Inflammatory macrophage treated with lipopolysaccharide for 4 hours (primary cell): ENCODE measurements around the gene UBE2E2.
A peak's percentile ranks its signal among the peaks of the same experiment; 100 is the strongest.
"Not testable (repeated sequence)": the region's sequence is repeated elsewhere in the genome, so short reads cannot be mapped to it uniquely, and the experiment has no call there.

ENCODE experiments used
- DNase-seq: peaks from one replicate; pipeline ENCODE4 v3.0.0-alpha.2; 2020

The UBE2E2 gene

GRCh38 chr3:23331141-23331935 lies 128.2 kb downstream of the UBE2E2 start:
- peak; percentile 60 for DNase-seq

- no peak for DNase-seq
These were observed 130.5 kb downstream of the UBE2E2 start for GRCh38 chr3:23333633-23334032.

GRCh38 chr3:23336853-23337252 lies 133.7 kb downstream of the UBE2E2 start:
- DNase-seq: not testable (repeated sequence)

GRCh38 chr3:23341147-23341838 lies 138.2 kb downstream of the UBE2E2 start:
- peak; percentile 28 for DNase-seq

GRCh38 chr3:23342343-23342742 lies 139.2 kb downstream of the UBE2E2 start:
- no peak for DNase-seq

GRCh38 chr3:23343509-23343908 lies 140.4 kb downstream of the UBE2E2 start:
- DNase-seq: no peak

- DNase-seq: no peak
These were observed 141.8 kb downstream of the UBE2E2 start for GRCh38 chr3:23344886-23345285.

- not testable (repeated sequence) for DNase-seq
These were observed 146.3 kb downstream of the UBE2E2 start for GRCh38 chr3:23349444-23349843.

GRCh38 chr3:23356169-23356568 lies 153.0 kb downstream of the UBE2E2 start:
- no peak for DNase-seq

- no peak for DNase-seq
These were observed 153.8 kb downstream of the UBE2E2 start for GRCh38 chr3:23356923-23357322.

- DNase-seq: no peak
These were observed 156.0 kb downstream of the UBE2E2 start for GRCh38 chr3:23359116-23359515.

- DNase-seq: no peak
These were observed 161.9 kb downstream of the UBE2E2 start for GRCh38 chr3:23365066-23365465.

- no peak for DNase-seq
These were observed 165.6 kb downstream of the UBE2E2 start for GRCh38 chr3:23368731-23369130.

GRCh38 chr3:23372285-23372684 lies 169.2 kb downstream of the UBE2E2 start:
- DNase-seq: peak; percentile 25

GRCh38 chr3:23376516-23377248 lies 173.6 kb downstream of the UBE2E2 start:
- DNase-seq: no peak

GRCh38 chr3:23377928-23378672 lies 175.0 kb downstream of the UBE2E2 start:
- peak; percentile 12 for DNase-seq

GRCh38 chr3:23383875-23384274 lies 180.7 kb downstream of the UBE2E2 start:
- no peak for DNase-seq

- DNase-seq: no peak
These were observed 182.2 kb downstream of the UBE2E2 start for GRCh38 chr3:23385327-23385726.

- DNase-seq: no peak
These were observed 184.3 kb downstream of the UBE2E2 start for GRCh38 chr3:23387286-23387918.

- DNase-seq: no peak
These were observed 186.0 kb downstream of the UBE2E2 start for GRCh38 chr3:23389089-23389488.

- DNase-seq: no peak
These were observed 186.6 kb downstream of the UBE2E2 start for GRCh38 chr3:23389686-23390085.

GRCh38 chr3:23390446-23390845 lies 187.3 kb downstream of the UBE2E2 start:
- no peak for DNase-seq
